Measurements from ENCODE around the gene KCTD18. TPM values are rescaled to one million over a fixed set of nuclear protein-coding genes. Genes with fewer than 3 reads are reported as not detected.

The KCTD18 gene
- total and polyA plus RNA-seq, 10 donors = 11.1 to 21.5 (median 15.5) TPM

DNA sequence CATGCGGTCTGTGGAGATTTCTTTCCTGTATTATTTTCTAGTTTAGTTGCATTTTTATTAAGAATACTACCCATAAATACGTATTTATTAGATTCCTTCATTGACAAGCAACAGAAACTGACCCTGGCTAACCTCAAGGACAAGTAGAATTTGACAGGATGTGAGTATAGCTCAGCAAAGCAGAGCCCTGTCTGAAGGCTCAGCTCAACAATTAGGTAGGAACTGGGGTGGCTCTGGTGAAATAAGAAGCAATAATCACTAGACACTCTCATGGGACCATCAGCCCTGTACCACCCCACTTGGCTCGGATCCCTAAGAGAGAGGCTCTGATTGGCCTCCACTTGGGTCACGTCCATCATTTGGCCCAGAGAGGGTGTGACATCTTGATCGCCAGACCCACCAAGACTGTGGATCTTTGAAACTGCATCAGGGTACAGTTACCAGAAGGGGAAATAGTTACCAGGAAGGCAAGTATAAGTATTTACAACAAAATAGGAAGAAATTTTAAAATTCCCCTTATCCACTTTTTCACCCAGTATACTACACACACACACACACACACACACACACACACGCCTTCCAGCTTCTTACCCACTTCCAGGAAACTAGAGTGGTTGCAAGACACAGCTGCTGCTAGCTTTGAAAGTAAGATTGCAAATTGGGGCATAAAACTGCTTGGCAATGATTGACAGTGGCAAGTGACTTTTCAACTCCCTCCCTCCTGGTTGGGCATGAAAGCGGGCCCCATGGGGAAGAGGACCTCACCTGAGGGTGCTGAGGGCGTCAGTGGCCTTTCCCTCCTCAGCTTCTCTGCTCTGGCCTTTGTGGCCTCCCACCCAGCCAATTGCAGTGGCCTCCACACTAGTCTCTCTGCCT is 41.8 kb downstream of the KCTD18 start:
- no peak for DNase-seq
- H3K27ac ChIP-seq = peak overlapping the region in 7 of 8 donors; percentile 49 to 81 (median 73)

DNA sequence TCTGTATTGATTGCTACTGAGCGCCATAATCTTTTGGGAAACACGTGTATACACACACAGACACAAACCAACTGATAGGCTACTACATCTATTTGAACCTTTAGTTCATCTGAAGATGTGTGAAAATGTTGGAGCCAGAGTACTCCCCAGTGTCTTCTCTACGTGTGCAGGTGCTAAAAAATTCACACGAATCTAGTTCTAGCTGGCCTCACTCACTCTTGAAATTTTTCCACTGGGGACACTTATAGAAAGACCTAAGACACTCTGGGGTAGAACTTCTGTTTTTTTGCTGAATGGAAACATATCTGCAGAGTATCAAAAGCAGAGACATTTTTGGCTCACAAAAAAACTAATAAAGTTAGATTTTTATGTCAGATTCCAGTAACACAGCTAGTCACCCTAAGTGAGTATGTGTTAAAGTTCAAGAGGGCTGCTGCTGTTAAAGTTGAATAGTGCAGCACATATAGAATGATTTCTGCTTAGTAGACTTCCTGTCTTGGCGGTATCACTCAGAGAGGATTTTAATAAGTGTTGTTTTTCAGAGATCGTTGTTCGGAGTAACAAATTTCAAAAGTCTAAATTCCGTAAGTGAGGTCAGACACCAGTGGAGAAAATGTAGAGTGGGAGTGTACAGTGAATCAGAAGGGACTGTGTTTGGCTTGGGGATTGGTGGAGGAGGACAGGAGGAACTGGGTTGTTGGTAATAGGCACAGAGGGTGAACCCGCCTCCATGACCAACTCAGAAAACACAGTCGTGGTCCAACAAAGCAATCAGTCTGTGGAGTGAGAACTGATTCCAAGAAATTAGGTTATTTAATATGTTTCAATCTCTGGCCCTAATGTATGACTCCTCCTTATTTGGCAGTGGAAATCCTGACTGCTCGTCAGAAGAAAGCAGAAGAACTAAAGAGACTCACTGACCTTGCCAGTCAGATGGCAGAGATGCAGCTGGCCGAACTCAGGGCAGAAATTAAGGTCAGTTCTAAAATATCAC is 43.1 kb downstream of the KCTD18 start:
- no peak for DNase-seq
- Histone ChIP-seq H3K27ac (peak overlapping the region; percentile 1 to 81 (median 72)), H3K36me3 (peaks cover 0 to 41% (median 0%) of the 10 kb centered on the region in 6 donors), H3K27me3 (replicated peaks in 1 of 7) (no peaks in the 10 kb centered on the region), H3K9me3 (no peaks in the 10 kb centered on the region), H3K4me1 (peaks cover 0 to 65% (median 39%) of the 10 kb centered on the region in 6 donors), H3K4me3 (peak overlapping the region in 1 of 8 donors; percentile 13)
- intact Hi-C loops (cut with DNase I; ENCODE audit: low total_unique reads) = loop anchor here (10.0 kb wide), 1 partner anchor 152 kb away; no protein-coding TSS in a partner anchor
- TF ChIP-seq POLR2AphosphoS5 (IDR thresholded peaks at IDR 0.05) = no peak
- TF ChIP-seq, protein P1, sequence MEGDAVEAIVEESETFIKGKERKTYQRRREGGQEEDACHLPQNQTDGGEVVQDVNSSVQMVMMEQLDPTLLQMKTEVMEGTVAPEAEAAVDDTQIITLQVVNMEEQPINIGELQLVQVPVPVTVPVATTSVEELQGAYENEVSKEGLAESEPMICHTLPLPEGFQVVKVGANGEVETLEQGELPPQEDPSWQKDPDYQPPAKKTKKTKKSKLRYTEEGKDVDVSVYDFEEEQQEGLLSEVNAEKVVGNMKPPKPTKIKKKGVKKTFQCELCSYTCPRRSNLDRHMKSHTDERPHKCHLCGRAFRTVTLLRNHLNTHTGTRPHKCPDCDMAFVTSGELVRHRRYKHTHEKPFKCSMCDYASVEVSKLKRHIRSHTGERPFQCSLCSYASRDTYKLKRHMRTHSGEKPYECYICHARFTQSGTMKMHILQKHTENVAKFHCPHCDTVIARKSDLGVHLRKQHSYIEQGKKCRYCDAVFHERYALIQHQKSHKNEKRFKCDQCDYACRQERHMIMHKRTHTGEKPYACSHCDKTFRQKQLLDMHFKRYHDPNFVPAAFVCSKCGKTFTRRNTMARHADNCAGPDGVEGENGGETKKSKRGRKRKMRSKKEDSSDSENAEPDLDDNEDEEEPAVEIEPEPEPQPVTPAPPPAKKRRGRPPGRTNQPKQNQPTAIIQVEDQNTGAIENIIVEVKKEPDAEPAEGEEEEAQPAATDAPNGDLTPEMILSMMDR (IDR thresholded peaks at IDR 0.05 in 8 of 11, conservative IDR thresholded peaks at IDR 0.05 in 3 of 11) = no peak
- no peak for TF ChIP-seq POLR2A (IDR thresholded peaks at IDR 0.05)
- 58 to 68% (median 64%) methylated on average over 12 of the region's 12 CpGs for WGBS, 5 donors

More for the DNA sequence above, 41.8 kb downstream of the KCTD18 start:
- H3K27me3 ChIP-seq (replicated peaks in 1 of 7) = no peaks in the 10 kb centered on the region
- 74 to 83% (median 76%) methylated on average over 8 of the region's 8 CpGs for WGBS, 5 donors
- H3K4me1 ChIP-seq = peaks cover 0 to 61% (median 38%) of the 10 kb centered on the region in 6 donors
- H3K4me3 ChIP-seq = no peak overlapping the region
- intact Hi-C loops (cut with DNase I; ENCODE audit: low total_unique reads) = loop anchor here (10.0 kb wide), 1 partner anchor 153 kb away; no protein-coding TSS in a partner anchor
- peaks cover 0 to 53% (median 6%) of the 10 kb centered on the region in 6 donors for H3K36me3 ChIP-seq
- no peaks in the 10 kb centered on the region for H3K9me3 ChIP-seq
- TF ChIP-seq POLR2A (IDR thresholded peaks at IDR 0.05) (no peak), POLR2AphosphoS5 (IDR thresholded peaks at IDR 0.05) (no peak)
- TF ChIP-seq, protein P1 (IDR thresholded peaks at IDR 0.05 in 8 of 11, conservative IDR thresholded peaks at IDR 0.05 in 3 of 11) = no peak

DNA sequence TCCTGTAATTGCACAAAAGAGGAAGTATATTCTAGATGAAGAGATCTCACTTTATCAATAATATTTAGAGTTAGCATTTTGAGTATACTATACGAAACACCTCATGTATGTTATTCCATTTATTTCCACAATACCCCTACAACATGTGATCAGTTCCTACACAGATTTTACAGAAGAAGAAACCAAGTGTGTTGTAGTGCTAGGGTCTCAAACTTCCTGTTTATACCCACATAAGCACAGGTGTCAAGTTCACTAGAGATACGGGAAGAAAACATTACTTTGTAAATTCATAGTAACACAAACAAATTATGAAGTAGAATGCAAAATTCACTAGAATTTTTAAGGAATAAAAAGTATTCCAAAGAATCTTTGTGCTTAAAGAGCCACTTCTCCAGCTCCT is 46.4 kb downstream of the KCTD18 start:
- Histone ChIP-seq H3K9me3 (no peaks in the 10 kb centered on the region), H3K27ac (peak overlapping the region in 1 of 8 donors; percentile 16), H3K4me3 (no peak overlapping the region), H3K4me1 (peaks cover 0 to 42% (median 26%) of the 10 kb centered on the region in 6 donors), H3K27me3 (replicated peaks in 1 of 7) (no peaks in the 10 kb centered on the region), H3K36me3 (peaks cover 0 to 24% (median 0%) of the 10 kb centered on the region in 6 donors)
- 63 to 76% (median 66%) methylated on average over 2 of the region's 2 CpGs for WGBS, 5 donors
- intact Hi-C loops (cut with DNase I; ENCODE audit: low total_unique reads) = loop anchor here (10.0 kb wide), 1 partner anchor 149 kb away; no protein-coding TSS in a partner anchor
- TF ChIP-seq, protein P1 (IDR thresholded peaks at IDR 0.05 in 8 of 11, conservative IDR thresholded peaks at IDR 0.05 in 3 of 11) = no peak
- TF ChIP-seq POLR2A (IDR thresholded peaks at IDR 0.05) (no peak), POLR2AphosphoS5 (IDR thresholded peaks at IDR 0.05) (no peak)
- no peak for DNase-seq
